ENCODE results near the gene JMJD7.

Gene JMJD7

GRCh38 chr15:41801185-41801584 is 26.7 kb upstream of the JMJD7 start:
- DNase-seq (ENCODE audit: low read depth), result no peak

GRCh38 chr15:41801850-41802455 is 25.9 kb upstream of the JMJD7 start:
- DNase-seq (ENCODE audit: low read depth), result no peak

GRCh38 chr15:41804361-41804760 is 23.5 kb upstream of the JMJD7 start:
- DNase-seq (ENCODE audit: low read depth), result no peak

- no peak for DNase-seq (ENCODE audit: low read depth)
Observed at GRCh38 chr15:41804916-41805666, 22.8 kb upstream of the JMJD7 start.

- DNase-seq (ENCODE audit: low read depth), result no peak
Observed at GRCh38 chr15:41805711-41806110, 22.2 kb upstream of the JMJD7 start.

- DNase-seq (ENCODE audit: low read depth), result no peak
Observed at GRCh38 chr15:41806291-41807181, 21.4 kb upstream of the JMJD7 start.

DNA sequence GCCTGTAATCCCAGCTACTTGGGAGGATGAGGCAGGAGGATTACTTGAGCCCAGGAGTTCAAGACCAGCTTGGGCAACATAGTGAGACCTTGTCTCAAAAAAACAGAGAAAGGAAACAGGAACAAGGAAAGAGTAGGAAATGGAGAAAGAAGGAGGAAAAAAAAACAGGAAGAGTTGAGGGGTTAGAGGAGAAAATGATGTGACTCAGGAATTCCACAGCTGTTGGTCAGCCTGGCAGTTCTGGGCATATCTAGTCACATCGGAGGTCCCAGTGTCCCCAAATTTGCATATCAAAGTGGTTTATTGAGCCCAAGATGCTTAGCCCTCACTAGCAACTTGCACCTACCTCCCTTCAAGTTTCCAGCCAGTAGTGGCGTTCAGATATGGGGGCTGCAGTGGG is 18.8 kb upstream of the JMJD7 start:
- DNase-seq (ENCODE audit: low read depth), result no peak

DNA sequence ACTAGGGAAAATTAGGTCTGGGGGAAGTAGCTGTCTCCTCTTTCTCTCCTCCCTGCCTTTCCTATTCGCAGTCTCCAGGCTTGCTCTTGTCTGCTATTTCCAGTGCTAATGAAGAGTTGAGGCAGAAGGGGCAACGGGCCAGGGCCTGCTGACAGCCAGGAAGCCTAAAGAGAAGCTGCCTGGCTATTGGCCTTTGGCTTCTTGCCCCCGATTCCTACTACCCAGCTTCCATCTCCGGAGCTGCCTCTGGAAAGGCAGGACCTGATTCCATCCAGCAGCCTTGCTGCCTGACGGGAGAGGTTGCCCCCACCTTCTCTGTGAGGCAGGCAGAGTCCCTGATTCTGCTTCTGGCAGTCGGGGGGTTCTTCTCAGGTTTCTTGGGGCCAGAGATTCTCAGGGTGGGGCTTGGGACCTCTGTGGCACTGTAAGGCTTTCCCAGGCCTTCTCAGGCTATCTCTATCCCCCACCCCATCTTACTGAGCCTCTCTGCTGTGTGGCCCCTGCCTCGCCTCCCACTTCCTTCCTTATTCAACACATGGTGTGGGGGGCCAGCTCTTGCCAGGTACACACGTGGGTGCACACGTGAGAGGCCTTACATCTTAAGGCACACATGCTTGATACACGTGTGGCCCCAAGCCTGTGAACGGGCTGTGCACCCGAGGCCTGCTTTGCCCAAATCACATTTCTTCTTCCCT is 18.2 kb upstream of the JMJD7 start:
- no peak for DNase-seq (ENCODE audit: low read depth)

DNA sequence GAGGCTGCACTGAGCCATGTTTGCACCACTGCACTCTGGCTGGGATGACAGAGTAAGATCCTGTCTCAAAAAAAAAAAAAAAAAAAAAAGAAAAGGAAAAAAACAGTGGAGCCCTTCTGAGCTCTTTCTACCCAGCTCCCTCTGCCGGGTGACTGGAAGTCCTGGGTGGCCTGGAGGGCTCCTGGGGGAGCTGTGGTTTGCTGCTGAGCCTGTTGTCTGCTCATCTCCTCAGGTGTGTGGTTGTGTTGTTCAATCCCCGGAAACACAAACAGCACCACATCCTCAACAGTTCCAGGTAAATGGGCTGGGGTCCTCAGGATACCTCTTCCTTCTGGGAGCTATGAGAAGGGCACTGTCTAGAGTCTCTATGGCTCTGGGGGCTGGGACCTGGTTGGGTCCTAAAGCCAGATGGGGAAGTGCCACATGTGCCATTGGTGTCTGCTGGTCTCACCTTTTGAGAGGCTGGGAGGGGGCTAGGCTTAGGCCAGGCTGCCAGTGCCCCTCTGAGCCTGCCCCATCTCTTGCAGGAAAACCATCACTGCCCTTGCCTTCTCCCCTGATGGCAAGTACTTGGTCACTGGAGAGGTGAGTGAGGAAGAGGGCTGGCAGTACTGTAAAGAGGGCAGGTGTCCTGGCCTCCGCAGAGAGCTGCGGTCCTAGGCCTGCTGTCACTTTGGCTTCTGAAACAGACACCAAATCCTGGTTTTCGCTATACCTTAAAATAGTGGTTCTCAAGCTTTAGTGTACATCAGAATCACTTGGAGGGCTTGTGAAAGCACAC is 17.1 kb upstream of the JMJD7 start:
- DNase-seq (ENCODE audit: low read depth), result no peak

- peak; percentile 58 for DNase-seq (ENCODE audit: low read depth)
Observed at GRCh38 chr15:41811432-41812195, 16.3 kb upstream of the JMJD7 start.

DNA sequence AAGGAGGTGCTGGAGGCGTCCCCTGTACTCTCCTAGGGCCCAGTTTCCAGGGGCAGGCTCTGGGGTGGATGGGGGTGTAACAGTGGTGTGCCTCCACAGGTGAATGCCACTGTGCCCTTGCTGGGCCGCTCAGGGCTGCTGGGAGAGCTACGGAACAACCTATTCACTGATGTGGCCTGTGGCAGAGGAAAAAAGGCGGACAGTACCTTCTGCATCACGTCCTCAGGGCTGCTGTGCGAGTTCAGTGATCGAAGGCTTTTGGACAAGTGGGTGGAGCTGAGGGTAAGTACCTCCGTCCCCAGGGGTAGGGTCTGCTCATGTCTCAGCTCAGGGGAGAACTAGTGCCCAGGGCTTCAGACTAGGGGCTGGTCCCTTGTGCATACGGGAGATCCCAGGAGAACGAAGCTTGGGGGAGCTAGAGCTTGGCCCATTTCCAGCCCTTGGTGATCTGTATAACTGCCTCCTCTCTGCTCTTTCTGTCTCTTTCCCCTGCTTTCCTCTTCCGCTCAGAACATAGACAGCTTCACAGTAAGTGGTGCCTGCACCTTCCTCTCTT is 15.0 kb upstream of the JMJD7 start:
- no peak for DNase-seq (ENCODE audit: low read depth)

DNA sequence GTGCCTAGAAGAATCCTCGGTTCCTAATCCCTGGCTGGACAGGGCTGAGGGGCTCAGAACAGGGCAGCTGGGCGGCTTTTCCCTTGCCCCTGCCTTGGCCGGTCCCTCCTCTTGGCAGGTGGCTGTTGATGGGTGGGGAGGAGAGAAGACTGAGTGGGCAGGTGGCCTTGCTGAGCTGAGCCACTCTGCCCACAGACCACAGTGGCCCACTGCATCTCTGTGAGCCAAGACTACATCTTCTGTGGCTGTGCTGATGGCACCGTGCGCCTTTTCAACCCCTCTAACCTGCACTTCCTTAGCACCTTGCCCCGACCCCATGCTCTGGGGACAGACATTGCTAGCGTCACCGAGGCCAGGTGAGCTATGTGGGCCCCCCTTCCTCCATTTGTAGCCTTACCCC is 14.5 kb upstream of the JMJD7 start:
- DNase-seq (ENCODE audit: low read depth), result no peak

DNA sequence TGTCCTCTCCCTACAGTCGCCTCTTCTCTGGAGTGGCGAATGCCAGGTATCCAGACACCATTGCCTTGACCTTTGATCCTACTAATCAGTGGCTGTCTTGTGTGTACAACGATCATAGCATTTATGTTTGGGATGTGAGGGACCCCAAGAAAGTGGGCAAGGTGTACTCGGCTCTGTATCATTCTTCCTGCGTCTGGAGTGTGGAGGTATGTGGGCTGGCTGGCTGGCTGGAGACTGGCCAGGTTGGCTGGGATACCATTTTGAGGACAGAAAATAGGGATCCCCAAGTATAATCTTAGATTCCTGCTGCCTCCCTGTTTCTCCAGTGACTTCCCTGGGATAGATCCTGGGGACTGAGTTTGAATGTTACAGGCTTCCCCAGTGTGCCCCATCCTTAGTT is 13.4 kb upstream of the JMJD7 start:
- no peak for DNase-seq (ENCODE audit: low read depth)

DNA sequence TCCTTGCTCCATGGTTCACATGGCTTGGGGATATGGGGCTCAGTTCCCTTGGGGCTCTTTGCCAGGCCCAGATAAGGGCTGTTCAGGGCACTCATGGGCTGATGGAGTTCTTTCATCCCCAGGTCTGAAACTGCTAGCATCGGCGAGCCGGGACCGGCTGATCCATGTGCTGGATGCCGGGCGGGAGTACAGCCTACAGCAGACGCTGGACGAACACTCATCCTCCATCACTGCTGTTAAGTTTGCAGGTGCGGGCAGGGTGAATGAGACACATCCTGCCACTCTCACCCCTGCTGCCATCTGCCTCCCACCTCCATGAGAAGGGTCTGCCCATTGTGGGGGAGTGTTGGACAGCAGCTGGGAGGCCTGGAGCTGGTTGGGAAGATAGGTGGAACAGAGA is 11.1 kb upstream of the JMJD7 start:
- no peak for DNase-seq (ENCODE audit: low read depth)

GRCh38 chr15:41817327-41817726 is 10.6 kb upstream of the JMJD7 start:
- no peak for DNase-seq (ENCODE audit: low read depth)

DNA sequence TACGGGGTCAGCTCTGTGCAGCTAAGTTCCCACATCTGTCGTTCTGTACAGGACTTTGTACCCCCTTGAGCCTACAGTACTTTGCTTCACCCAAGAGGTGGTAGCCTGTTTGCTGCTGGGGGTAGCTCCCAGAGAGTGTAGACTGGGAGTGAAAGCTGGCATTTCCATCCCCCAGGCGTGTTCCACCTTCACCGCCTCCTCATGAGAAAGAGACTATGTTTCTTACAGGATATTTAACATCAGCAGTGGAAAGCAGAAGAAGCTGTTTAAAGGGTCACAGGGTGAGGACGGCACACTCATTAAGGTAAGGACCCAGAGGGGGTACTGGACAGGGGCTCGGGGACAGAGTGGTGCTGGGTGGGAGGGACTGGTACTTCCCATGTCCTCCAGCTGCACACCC is 10.1 kb upstream of the JMJD7 start:
- no peak for DNase-seq (ENCODE audit: low read depth)

- DNase-seq (ENCODE audit: low read depth), result no peak
Observed at GRCh38 chr15:41819455-41820050, 8.3 kb upstream of the JMJD7 start.

GRCh38 chr15:41820791-41821423 is 7.0 kb upstream of the JMJD7 start:
- DNase-seq (ENCODE audit: low read depth), result no peak

- DNase-seq (ENCODE audit: low read depth), result no peak
Observed at GRCh38 chr15:41821831-41822230, 6.1 kb upstream of the JMJD7 start.

DNA sequence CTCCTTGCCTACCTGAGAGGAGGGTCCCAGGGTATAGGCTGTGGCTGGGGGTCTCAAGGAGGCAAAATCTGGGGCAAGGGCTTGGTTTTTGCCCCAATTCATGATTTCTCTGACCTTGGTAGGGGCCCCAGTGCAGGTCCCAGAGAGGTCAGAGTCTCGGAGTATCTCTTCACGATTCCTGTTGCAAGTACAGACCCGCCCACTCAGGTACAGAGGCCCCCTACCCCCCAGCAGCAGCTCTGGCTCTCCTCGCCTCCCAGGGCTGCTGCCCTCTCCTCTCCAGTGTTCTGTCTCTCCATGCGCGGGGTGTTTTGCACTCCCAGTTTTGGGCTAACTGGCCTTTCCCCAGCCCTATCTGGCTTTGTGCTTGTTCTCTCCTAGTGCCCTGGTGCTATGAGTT is 5.4 kb upstream of the JMJD7 start:
- no peak for DNase-seq (ENCODE audit: low read depth)

Data from GM04504 (cell line).